ENCODE results near the gene SHROOM3. TPM values are rescaled to one million over a fixed set of nuclear protein-coding genes. Genes with fewer than 3 reads are reported as not detected.
A peak's percentile ranks its signal among the peaks of the same experiment; 100 is the strongest.

The SHROOM3 gene
- total RNA-seq, 1 experiment from 2014 or later, result 27.6 TPM

DNA sequence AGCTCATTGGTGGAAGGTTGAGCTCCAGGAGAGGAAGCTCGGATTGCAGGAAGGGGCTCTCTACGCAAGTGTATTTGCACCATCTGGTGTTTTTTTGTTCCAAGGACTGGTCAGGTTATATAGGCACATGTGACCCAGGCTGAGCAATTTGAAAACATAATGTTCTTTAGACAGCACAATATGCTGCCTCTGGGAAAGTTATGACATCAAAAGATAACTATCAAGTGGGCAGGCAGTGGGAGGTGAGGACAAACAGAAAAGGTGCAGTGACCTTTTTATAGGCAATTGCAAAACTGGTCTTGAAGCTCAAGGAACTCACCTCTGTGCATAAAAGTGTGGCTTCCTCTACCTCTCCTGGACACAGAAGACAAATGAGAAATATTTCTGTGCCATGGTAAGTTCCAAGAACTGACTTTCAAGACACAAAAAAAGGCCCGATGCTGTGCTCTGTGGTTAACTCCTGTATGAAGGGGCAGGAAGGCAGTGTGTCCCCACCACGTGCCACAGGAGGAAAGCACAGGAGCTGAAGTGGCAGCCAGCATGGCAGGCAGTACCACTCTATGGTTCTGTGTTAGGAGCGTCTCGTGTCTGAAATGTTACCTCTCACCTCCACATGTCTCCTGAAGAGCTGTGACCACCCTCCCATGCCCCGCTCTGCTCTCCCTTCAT, 128.6 kb downstream of the SHROOM3 start:
- WGBS (ENCODE audit: extremely low coverage, insufficient read length, low lambda C conversion rate), result no CpG with 5 or more reads among the region's 7 CpGs
- Histone ChIP-seq H2AFZ (ENCODE audit: low read length) (no peak overlapping the region), H3K79me2 (ENCODE audit: insufficient read depth, low read length) (no peaks in the 10 kb centered on the region), H3K4ac (ENCODE audit: low read depth, low read length) (no peak overlapping the region; the same call in 1 of the 2 replicates), H4K5ac (ENCODE audit: insufficient read length, low read depth, low read length) (no peak overlapping the region), H3K23me2 (ENCODE audit: insufficient read length, low read depth, low read length, poor library complexity, severe bottlenecking) (no peaks in the 10 kb centered on the region), H2BK12ac (ENCODE audit: insufficient read length, low read depth, low read length) (no peak overlapping the region), H3K23ac (ENCODE audit: insufficient read length, low read depth, low read length) (no peak overlapping the region), H3K14ac (ENCODE audit: insufficient read depth, low read length) (no peak overlapping the region), H3T11ph (ENCODE audit: low read length) (no peak overlapping the region), H2BK15ac (ENCODE audit: low read depth, low read length) (no peak overlapping the region), H3K4me2 (ENCODE audit: insufficient read depth, insufficient read length, low read length) (no peak overlapping the region), H3K27ac (ENCODE audit: insufficient read length, low read depth, low read length) (no peak overlapping the region), H3K27me3 (ENCODE audit: insufficient read depth, low read length) (no peaks in the 10 kb centered on the region), H4K20me1 (ENCODE audit: control insufficient read depth, insufficient read depth, insufficient read length) (no peaks in the 10 kb centered on the region), H2BK5ac (ENCODE audit: insufficient read length, low read length) (no peak overlapping the region), H3K18ac (ENCODE audit: insufficient read length, low read depth, low read length) (no peak overlapping the region), H3K9ac (ENCODE audit: extremely low read depth, insufficient read length, low read length) (no peak overlapping the region), H2BK20ac (ENCODE audit: low read depth, low read length, poor library complexity, severe bottlenecking) (no peak overlapping the region), H3K79me1 (ENCODE audit: insufficient read depth, low read depth, low read length, poor library complexity, severe bottlenecking) (no peaks in the 10 kb centered on the region), H2AK5ac (ENCODE audit: insufficient read length, low read length) (no peak overlapping the region), H2BK120ac (ENCODE audit: low read depth, low read length, poor library complexity, severe bottlenecking) (no peak overlapping the region), H4K91ac (ENCODE audit: insufficient read length, low read depth, low read length) (no peak overlapping the region), H3K56ac (ENCODE audit: insufficient read length, low read depth, low read length) (no peak overlapping the region), H3K9me3 (ENCODE audit: control insufficient read depth, low read depth, low read length) (no peaks in the 10 kb centered on the region), H4K8ac (replicated peaks; ENCODE audit: insufficient read length, low read depth, low read length) (no peak overlapping the region), H3K4me1 (ENCODE audit: insufficient read depth, low read length) (peaks cover 8% of the 10 kb centered on the region)
- Mint-ChIP-seq H3K4me1 (peaks cover 31 to 49% of the 10 kb centered on the region in 2 experiments), H3K9me3 (no peaks in the 10 kb centered on the region), H3K4me3 (no peak overlapping the region), H3K27me3 (ENCODE audit: low read depth) (no peaks in the 10 kb centered on the region; the same call in 1 of the 2 replicates), H3K27ac (peak overlapping the region in 1 of 3 experiments; percentile 35; a peak in 2 of 7 replicates), H3K36me3 (ENCODE audit: insufficient read depth in 1 of 3, low read depth in 3 of 3) (no peaks in the 10 kb centered on the region)
- DNase-seq, result no peak
- TF ChIP-seq CTCF (conservative IDR thresholded peaks at IDR 0.05), result no peak
